ENCODE data around the gene PUM2. TPM values are rescaled to one million over a fixed set of nuclear protein-coding genes. Genes with fewer than 3 reads are reported as not detected.

PUM2 gene
- total and polyA plus RNA-seq, 4 donors, result 18.5 to 61.0 (median 35.1) TPM

DNA sequence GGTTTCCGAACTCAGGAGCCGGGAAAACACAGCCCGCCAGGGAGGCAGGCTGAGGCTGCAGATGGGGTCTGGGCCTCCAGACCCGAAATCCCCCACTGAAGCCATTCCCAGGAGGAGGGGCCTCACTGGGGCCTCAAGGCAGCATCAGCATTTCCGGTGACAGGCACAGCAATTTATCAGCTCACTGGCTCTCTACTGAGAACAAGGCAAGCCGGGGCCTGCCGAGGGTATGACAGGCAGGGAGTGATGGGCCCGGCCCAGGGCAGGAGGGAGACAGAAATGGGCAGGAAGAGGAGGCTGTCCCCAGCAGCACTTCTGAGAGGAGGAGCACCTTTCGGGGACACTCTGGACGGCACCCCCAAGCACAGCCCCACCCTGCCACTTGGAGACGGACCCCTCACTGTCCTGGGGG is 138.2 kb downstream of the PUM2 start:
- Histone ChIP-seq H3K4me3 (ENCODE audit: low read depth in 1 of 3, low read length in 3 of 3) (no peak overlapping the region), H3K27ac (ENCODE audit: low read depth in 1 of 2, low read length in 2 of 2) (peak overlapping the region; percentile 94 to 98), H3K27me3 (ENCODE audit: control insufficient read depth in 4 of 4, insufficient read depth in 4 of 4, low read length in 3 of 4) (no peaks in the 10 kb centered on the region), H3K4me1 (ENCODE audit: control insufficient read depth in 4 of 4, insufficient read depth in 4 of 4, low read length in 3 of 4) (peaks cover 18 to 95% (median 57%) of the 10 kb centered on the region in 4 donors), H3K9me3 (ENCODE audit: control insufficient read depth in 4 of 4, low read length in 3 of 4) (no peaks in the 10 kb centered on the region), H3K9ac (ENCODE audit: low read depth in 1 of 2, low read length in 2 of 2) (peak overlapping the region; percentile 18 to 41), H3K36me3 (ENCODE audit: control insufficient read depth in 4 of 4, insufficient read depth in 3 of 4, low read depth in 1 of 4, low read length in 3 of 4) (no peaks in the 10 kb centered on the region)
- TF ChIP-seq TAF1 (conservative IDR thresholded peaks at IDR 0.05) (no peak), HNF4A (conservative IDR thresholded peaks at IDR 0.05) (no peak), NR2F2 (IDR thresholded peaks at IDR 0.05) (no peak), EGR1 (IDR thresholded peaks at IDR 0.05; ENCODE audit: low read depth in 2 of 2) (no peak), FOXA1 (IDR thresholded peaks at IDR 0.05) (no peak), JUND (IDR thresholded peaks at IDR 0.05) (no peak), YY1 (IDR thresholded peaks at IDR 0.05) (no peak), MAX (IDR thresholded peaks at IDR 0.05) (no peak), RXRA (IDR thresholded peaks at IDR 0.05) (no peak), GABPA (IDR thresholded peaks at IDR 0.05 in 1 of 2, conservative IDR thresholded peaks at IDR 0.05 in 1 of 2) (no peak), FOXA2 (IDR thresholded peaks at IDR 0.05) (no peak), RAD21 (IDR thresholded peaks at IDR 0.05) (no peak)
- TF ChIP-seq, protein P1, sequence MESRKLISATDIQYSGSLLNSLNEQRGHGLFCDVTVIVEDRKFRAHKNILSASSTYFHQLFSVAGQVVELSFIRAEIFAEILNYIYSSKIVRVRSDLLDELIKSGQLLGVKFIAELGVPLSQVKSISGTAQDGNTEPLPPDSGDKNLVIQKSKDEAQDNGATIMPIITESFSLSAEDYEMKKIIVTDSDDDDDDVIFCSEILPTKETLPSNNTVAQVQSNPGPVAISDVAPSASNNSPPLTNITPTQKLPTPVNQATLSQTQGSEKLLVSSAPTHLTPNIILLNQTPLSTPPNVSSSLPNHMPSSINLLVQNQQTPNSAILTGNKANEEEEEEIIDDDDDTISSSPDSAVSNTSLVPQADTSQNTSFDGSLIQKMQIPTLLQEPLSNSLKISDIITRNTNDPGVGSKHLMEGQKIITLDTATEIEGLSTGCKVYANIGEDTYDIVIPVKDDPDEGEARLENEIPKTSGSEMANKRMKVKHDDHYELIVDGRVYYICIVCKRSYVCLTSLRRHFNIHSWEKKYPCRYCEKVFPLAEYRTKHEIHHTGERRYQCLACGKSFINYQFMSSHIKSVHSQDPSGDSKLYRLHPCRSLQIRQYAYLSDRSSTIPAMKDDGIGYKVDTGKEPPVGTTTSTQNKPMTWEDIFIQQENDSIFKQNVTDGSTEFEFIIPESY (IDR thresholded peaks at IDR 0.05), result no peak
- TF ChIP-seq, protein P2, sequence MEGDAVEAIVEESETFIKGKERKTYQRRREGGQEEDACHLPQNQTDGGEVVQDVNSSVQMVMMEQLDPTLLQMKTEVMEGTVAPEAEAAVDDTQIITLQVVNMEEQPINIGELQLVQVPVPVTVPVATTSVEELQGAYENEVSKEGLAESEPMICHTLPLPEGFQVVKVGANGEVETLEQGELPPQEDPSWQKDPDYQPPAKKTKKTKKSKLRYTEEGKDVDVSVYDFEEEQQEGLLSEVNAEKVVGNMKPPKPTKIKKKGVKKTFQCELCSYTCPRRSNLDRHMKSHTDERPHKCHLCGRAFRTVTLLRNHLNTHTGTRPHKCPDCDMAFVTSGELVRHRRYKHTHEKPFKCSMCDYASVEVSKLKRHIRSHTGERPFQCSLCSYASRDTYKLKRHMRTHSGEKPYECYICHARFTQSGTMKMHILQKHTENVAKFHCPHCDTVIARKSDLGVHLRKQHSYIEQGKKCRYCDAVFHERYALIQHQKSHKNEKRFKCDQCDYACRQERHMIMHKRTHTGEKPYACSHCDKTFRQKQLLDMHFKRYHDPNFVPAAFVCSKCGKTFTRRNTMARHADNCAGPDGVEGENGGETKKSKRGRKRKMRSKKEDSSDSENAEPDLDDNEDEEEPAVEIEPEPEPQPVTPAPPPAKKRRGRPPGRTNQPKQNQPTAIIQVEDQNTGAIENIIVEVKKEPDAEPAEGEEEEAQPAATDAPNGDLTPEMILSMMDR (IDR thresholded peaks at IDR 0.05; ENCODE audit: low read depth, low read length, missing input control), result no peak
- TF ChIP-seq, protein P3, sequence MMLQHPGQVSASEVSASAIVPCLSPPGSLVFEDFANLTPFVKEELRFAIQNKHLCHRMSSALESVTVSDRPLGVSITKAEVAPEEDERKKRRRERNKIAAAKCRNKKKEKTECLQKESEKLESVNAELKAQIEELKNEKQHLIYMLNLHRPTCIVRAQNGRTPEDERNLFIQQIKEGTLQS (IDR thresholded peaks at IDR 0.05), result no peak
- TF ChIP-seq, protein P4, sequence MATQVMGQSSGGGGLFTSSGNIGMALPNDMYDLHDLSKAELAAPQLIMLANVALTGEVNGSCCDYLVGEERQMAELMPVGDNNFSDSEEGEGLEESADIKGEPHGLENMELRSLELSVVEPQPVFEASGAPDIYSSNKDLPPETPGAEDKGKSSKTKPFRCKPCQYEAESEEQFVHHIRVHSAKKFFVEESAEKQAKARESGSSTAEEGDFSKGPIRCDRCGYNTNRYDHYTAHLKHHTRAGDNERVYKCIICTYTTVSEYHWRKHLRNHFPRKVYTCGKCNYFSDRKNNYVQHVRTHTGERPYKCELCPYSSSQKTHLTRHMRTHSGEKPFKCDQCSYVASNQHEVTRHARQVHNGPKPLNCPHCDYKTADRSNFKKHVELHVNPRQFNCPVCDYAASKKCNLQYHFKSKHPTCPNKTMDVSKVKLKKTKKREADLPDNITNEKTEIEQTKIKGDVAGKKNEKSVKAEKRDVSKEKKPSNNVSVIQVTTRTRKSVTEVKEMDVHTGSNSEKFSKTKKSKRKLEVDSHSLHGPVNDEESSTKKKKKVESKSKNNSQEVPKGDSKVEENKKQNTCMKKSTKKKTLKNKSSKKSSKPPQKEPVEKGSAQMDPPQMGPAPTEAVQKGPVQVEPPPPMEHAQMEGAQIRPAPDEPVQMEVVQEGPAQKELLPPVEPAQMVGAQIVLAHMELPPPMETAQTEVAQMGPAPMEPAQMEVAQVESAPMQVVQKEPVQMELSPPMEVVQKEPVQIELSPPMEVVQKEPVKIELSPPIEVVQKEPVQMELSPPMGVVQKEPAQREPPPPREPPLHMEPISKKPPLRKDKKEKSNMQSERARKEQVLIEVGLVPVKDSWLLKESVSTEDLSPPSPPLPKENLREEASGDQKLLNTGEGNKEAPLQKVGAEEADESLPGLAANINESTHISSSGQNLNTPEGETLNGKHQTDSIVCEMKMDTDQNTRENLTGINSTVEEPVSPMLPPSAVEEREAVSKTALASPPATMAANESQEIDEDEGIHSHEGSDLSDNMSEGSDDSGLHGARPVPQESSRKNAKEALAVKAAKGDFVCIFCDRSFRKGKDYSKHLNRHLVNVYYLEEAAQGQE (IDR thresholded peaks at IDR 0.05), result no peak
- no peak for DNase-seq (ENCODE audit: low spot score)
- WGBS, result 27% methylated on average over 11 of the region's 11 CpGs

All from liver (tissue), 9 donors.